IMR-90 (cell line): ENCODE measurements around the gene ANK3. TPM values are rescaled to one million over a fixed set of nuclear protein-coding genes. Genes with fewer than 3 reads are reported as not detected.

Experiments used
- ATAC-seq: fragments of 200-7000 bp; cut with Tn5 transposase; 2 replicates; pipeline ENCODE4 v1.9.1; 2020; ENCODE audit warnings: low read depth, mild to moderate bottlenecking, moderate library complexity
- BruUV-seq: library from RNA; stranded (reverse); fragments of 400-500 nt; replicated peaks from 2 replicates; lab custom pipeline; 2021; lab: Mats Ljungman, UMichigan
- CTCF ChIA-PET: fragments of 300-600 bp; formaldehyde crosslinking; extraction: SDS; loops from one replicate; lab custom pipeline; 2021; ENCODE audit warnings: antibody characterized with exemption; lab: Yijun Ruan, JAX
- POLR2A ChIA-PET: fragments of 300-600 bp; sonication (Branson Sonifier 250); formaldehyde crosslinking; loops from one replicate; lab custom pipeline; 2022; ENCODE audit warnings: antibody characterized with exemption; ENCODE audit not compliant: unreplicated experiment; lab: Charles Lee
- DNase-seq: peaks from one replicate; pipeline ENCODE4 v3.0.0; 2013
- H2AFZ ChIP-seq: replicated peaks from 2 replicates; pipeline ENCODE3; 2013; ENCODE audit warnings: low read length, mild to moderate bottlenecking; ENCODE audit not compliant: poor library complexity
- H2AK5ac ChIP-seq: 2 replicates; pipeline ENCODE4 v1.6.1; 2013; ENCODE audit warnings: low read depth, low read length, inconsistent platforms
- H2AK9ac ChIP-seq: replicated peaks from 2 replicates; pipeline ENCODE3; 2013; ENCODE audit warnings: mild to moderate bottlenecking, low read depth, low read length, moderate library complexity; ENCODE audit not compliant: poor library complexity
- H2BK120ac ChIP-seq: 2 replicates; pipeline ENCODE4 v1.6.1; 2013; ENCODE audit warnings: low read depth, low read length, inconsistent platforms
- H2BK15ac ChIP-seq: 3 replicates; pipeline ENCODE4 v1.6.1; 2013; ENCODE audit warnings: low read depth, low read length, inconsistent platforms
- H2BK20ac ChIP-seq: 2 replicates; pipeline ENCODE4 v1.6.1; 2013; ENCODE audit warnings: low read depth, mild to moderate bottlenecking, inconsistent platforms, low read length, moderate library complexity
- H2BK5ac ChIP-seq: 2 replicates; pipeline ENCODE4 v1.6.1; 2013; ENCODE audit warnings: mild to moderate bottlenecking, low read depth, low read length, inconsistent platforms; ENCODE audit not compliant: poor library complexity, severe bottlenecking
- H3K14ac ChIP-seq: replicated peaks from 2 replicates; pipeline ENCODE4 v1.6.1; 2013; ENCODE audit warnings: low read depth, low read length, inconsistent platforms
- H3K18ac ChIP-seq: 2 replicates; pipeline ENCODE4 v1.6.1; 2013; ENCODE audit warnings: low read depth, low read length, control low read depth
- H3K23ac ChIP-seq: 2 replicates; pipeline ENCODE4 v1.6.1; 2013; ENCODE audit warnings: low read depth, low read length, inconsistent platforms
- H3K27ac ChIP-seq: 2 replicates; pipeline ENCODE4 v1.5.1; 2013; ENCODE audit warnings: mild to moderate bottlenecking, control low read depth, low read length; ENCODE audit not compliant: insufficient read depth
- H3K27me3 ChIP-seq: 2 replicates; pipeline ENCODE4 v1.6.1; 2013; ENCODE audit warnings: low read length; ENCODE audit not compliant: control insufficient read depth, insufficient read depth
- H3K36me3 ChIP-seq: 2 replicates; pipeline ENCODE4 v1.6.1; 2013; ENCODE audit warnings: low read length, mixed read lengths; ENCODE audit not compliant: control insufficient read depth, insufficient read depth
- H3K4ac ChIP-seq: 2 replicates; pipeline ENCODE4 v1.6.1; 2013; ENCODE audit warnings: low read depth, low read length, inconsistent platforms
- H3K4me1 ChIP-seq: 2 replicates; pipeline ENCODE4 v1.6.1; 2013; ENCODE audit warnings: low read length, mixed read lengths; ENCODE audit not compliant: control insufficient read depth, insufficient read depth
- H3K4me2 ChIP-seq: 2 replicates; pipeline ENCODE4 v1.6.1; 2013; ENCODE audit warnings: low read depth, mild to moderate bottlenecking, control low read depth, low read length, moderate library complexity
- H3K4me3 ChIP-seq: 2 replicates; pipeline ENCODE4 v1.5.1; 2013; ENCODE audit warnings: low read depth, mild to moderate bottlenecking, control low read depth, low read length, moderate library complexity; ENCODE audit not compliant: insufficient read depth
- H3K56ac ChIP-seq: 2 replicates; pipeline ENCODE4 v1.6.1; 2013; ENCODE audit warnings: low read length, inconsistent platforms; ENCODE audit not compliant: insufficient read depth; ENCODE audit errors: extremely low read depth
- H3K79me1 ChIP-seq, 2 experiments: 2 replicates each; pipeline ENCODE4 v1.6.1; 2013; ENCODE audit warnings: low read length in 2 of 2, inconsistent platforms in 1 of 2, low read depth in 1 of 2
- H3K9ac ChIP-seq: 2 replicates; pipeline ENCODE4 v1.6.1; 2013; ENCODE audit warnings: low read depth, low read length, control low read depth
- H3K9me1 ChIP-seq: 2 replicates; pipeline ENCODE4 v1.6.1; 2013; ENCODE audit warnings: low read length, inconsistent platforms; ENCODE audit not compliant: insufficient read depth
- H3K9me3 ChIP-seq: 2 replicates; pipeline ENCODE4 v1.6.1; 2013; ENCODE audit warnings: low read length; ENCODE audit not compliant: control insufficient read depth, insufficient read depth
- H4K20me1 ChIP-seq: 2 replicates; pipeline ENCODE4 v1.6.1; 2013; ENCODE audit warnings: low read length, inconsistent platforms; ENCODE audit not compliant: insufficient read depth
- H4K5ac ChIP-seq: 2 replicates; pipeline ENCODE4 v1.6.1; 2013; ENCODE audit warnings: mild to moderate bottlenecking, low read depth, low read length, control low read depth
- H4K8ac ChIP-seq, 2 experiments: 2 replicates each; pipeline ENCODE4 v1.6.1; 2013; ENCODE audit warnings: low read depth in 2 of 2, low read length in 2 of 2, control low read depth in 1 of 2, inconsistent platforms in 1 of 2
- H4K91ac ChIP-seq: 2 replicates; pipeline ENCODE4 v1.6.1; 2013; ENCODE audit warnings: low read depth, low read length, inconsistent platforms; ENCODE audit not compliant: insufficient read depth
- CEBPB ChIP-seq: IDR thresholded peaks from 2 replicates; pipeline ENCODE4 v1.6.1; 2012; ENCODE audit warnings: low read depth, low read length, improper control_type of control experiment
- CHD1 ChIP-seq: IDR thresholded peaks from 2 replicates; pipeline ENCODE4 v1.6.1; 2012; ENCODE audit warnings: low read depth, low read length, improper control_type of control experiment
- CTCF ChIP-seq: conservative IDR thresholded peaks from 2 replicates; pipeline ENCODE4 v1.5.1; 2012; ENCODE audit warnings: mild to moderate bottlenecking, low read depth, low read length, improper control_type of control experiment
- ELK1 ChIP-seq: fragments of 150-350 bp; IDR thresholded peaks from 2 replicates; pipeline ENCODE4 v1.6.1; 2016; ENCODE audit warnings: low read depth, mild to moderate bottlenecking, low read length, moderate library complexity, borderline replicate concordance
- MAFK ChIP-seq: IDR thresholded peaks from 2 replicates; pipeline ENCODE4 v1.6.1; 2012; ENCODE audit warnings: low read depth, low read length, improper control_type of control experiment
- MAZ ChIP-seq: IDR thresholded peaks from 2 replicates; pipeline ENCODE4 v1.6.1; 2012; ENCODE audit warnings: low read depth, mild to moderate bottlenecking, low read length, improper control_type of control experiment, moderate library complexity, borderline replicate concordance
- MXI1 ChIP-seq: IDR thresholded peaks from 2 replicates; pipeline ENCODE4 v1.6.1; 2012; ENCODE audit warnings: low read depth, mild to moderate bottlenecking, low read length, moderate library complexity, borderline replicate concordance
- NFE2L2 ChIP-seq: fragments of 150-350 bp; IDR thresholded peaks from 2 replicates; pipeline ENCODE4 v1.6.1; 2016; ENCODE audit warnings: low read depth, mild to moderate bottlenecking, low read length
- POLR2A ChIP-seq: IDR thresholded peaks from 2 replicates; pipeline ENCODE4 v1.6.1; 2012; ENCODE audit warnings: mild to moderate bottlenecking, low read depth, low read length
- RAD21 ChIP-seq: IDR thresholded peaks from 2 replicates; pipeline ENCODE4 v1.6.1; 2012; ENCODE audit warnings: low read length, improper control_type of control experiment
- RFX5 ChIP-seq: IDR thresholded peaks from 2 replicates; pipeline ENCODE4 v1.8.0; 2012; ENCODE audit warnings: low read depth, mild to moderate bottlenecking, low read length, moderate library complexity
- SMC3 ChIP-seq: fragments of 150-350 bp; IDR thresholded peaks from 2 replicates; pipeline ENCODE4 v1.6.1; 2016; ENCODE audit warnings: low read depth, mild to moderate bottlenecking, antibody characterized with exemption, low read length, moderate library complexity
- WGBS, 2 experiments: methylation state at CpG; one replicate each; pipeline versions ENCODE4 v1.1.5 to v1.1.7; 2013; ENCODE audit warnings: missing lambda C conversion rate in 2 of 2; ENCODE audit not compliant: insufficient read length in 1 of 2; ENCODE audit errors: extremely low coverage in 2 of 2; 5-methylcytosine and 5-hydroxymethylcytosine counted together
- dilution Hi-C: fragments of 300-500 bp; cut with HindIII; formaldehyde crosslinking; loops from one replicate; pipeline ENCODE4 v1.14.3; 2018; ENCODE audit warnings: low sequenced_read_pairs; ENCODE audit not compliant: unreplicated experiment
- in situ Hi-C: fragments of 300-500 bp; cut with MboI; formaldehyde crosslinking; loops from 3 replicates; pipeline ENCODE4 v1.14.3; 2019; ENCODE audit warnings: low sequenced_read_pairs, inconsistent platforms, mixed read lengths
- intact Hi-C: fragments of 100-400 bp; cut with micrococcal nuclease; formaldehyde crosslinking; loops from 2 replicates; pipeline ENCODE4 v1.10.0; 2022
- polyA plus RNA-seq, 3 experiments: library from polyadenylated mRNA; depleted of rRNA; stranded (reverse); fragments of >200 nt; gene quantifications; 2 replicates each; pipeline ENCODE4 v1.2.3, GENCODE V29; 2012; ENCODE audit warnings: low replicate concordance in 1 of 3
- total RNA-seq: library from RNA; depleted of rRNA; stranded (reverse); fragments of >200 nt; gene quantifications from 2 replicates; pipeline ENCODE4 v1.2.3, GENCODE V29; 2012
- TF ChIP-seq, protein P1 (sequence below): fragments of 150-350 bp; IDR thresholded peaks from 2 replicates; pipeline ENCODE4 v1.6.1; 2017; ENCODE audit warnings: mild to moderate bottlenecking, antibody characterized with exemption, low read length, low read depth

ANK3 gene
- total and polyA plus RNA-seq, 2 of the 4 experiments (the other 2 are of a cell fraction) = 0.63 to 1.8 TPM

DNA sequence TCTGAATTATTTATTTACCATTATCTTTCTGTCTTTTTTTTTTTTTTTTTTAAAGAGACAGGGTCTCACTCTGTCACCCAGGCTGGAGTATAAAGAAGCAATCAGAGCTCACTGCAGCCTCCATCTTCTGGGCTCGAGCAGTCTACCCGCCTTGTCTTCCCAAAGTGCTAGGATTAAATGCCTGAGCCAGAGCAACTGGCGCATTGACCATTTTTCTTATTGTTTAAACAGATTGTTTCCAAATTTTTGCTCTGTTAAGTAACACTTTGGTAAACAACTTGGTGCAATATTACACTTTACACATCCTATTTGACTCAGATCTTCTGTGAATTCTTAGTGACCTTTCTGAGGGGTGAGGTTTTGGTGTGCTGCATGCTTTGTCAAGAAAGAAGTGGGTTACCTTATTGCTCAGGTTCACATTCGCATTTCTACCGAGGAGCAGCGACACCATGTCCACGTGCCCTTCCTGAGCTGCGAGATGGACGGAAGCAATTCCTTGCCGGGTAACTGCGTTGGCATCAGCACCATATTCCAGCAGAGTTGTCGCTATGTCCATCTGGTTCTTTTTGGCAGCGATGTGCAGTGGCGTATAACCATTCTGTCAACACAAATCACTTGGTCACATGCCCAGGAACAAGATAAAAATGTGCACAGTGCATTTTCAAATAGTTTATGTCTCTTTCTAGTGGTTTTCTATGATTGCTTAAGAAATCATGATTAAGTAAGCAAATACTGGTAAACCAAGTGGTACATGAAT, 203.2 kb downstream of the ANK3 start (continued):
- TF ChIP-seq SMC3 (no peak), MXI1 (no peak)

DNA sequence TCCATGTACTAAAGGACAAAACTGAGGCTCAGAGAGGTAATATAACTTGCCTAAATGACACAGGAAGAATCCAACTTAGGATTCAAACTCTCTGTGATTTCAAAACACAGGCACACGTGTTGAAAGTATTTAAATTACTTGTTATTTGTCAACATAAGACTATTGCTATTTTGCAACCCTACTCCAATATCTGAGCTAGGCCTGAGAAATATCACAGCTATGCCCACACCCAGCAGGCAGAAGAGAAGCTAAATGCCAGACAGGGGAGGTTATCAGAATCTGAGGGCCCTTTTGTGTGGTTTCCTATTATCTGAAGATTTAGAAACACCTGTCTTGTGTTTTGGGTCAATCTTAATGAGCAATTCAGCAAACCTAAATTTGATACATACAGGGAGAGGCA, 204.3 kb downstream of the ANK3 start:
- Histone ChIP-seq H2AK9ac (no peak overlapping the region), H4K91ac (no peak overlapping the region), H3K14ac (no peak overlapping the region), H2BK15ac (no peak overlapping the region), H3K4me2 (no peak overlapping the region), H3K36me3 (no peaks in the 10 kb centered on the region), H2BK5ac (no peak overlapping the region), H3K9ac (no peak overlapping the region), H3K9me1 (peaks cover 3% of the 10 kb centered on the region), H3K56ac (no peak overlapping the region), H2BK120ac (no peak overlapping the region), H4K8ac (no peak overlapping the region), H2AFZ (no peak overlapping the region), H3K27ac (no peak overlapping the region), H4K20me1 (no peaks in the 10 kb centered on the region), H2AK5ac (no peak overlapping the region), H3K4me3 (no peak overlapping the region), H3K23ac (no peak overlapping the region), H2BK20ac (no peak overlapping the region), H3K4ac (no peak overlapping the region), H3K79me1 (no peaks in the 10 kb centered on the region), H3K4me1 (peaks cover 3% of the 10 kb centered on the region; the same call in 1 of the 2 replicates), H3K27me3 (no peaks in the 10 kb centered on the region; the same call in 1 of the 2 replicates), H3K18ac (no peak overlapping the region), H4K5ac (no peak overlapping the region), H3K9me3 (no peaks in the 10 kb centered on the region)
- CTCF ChIA-PET = no interaction called here
- POLR2A ChIA-PET = no interaction called here
- intact Hi-C loops = no loop called here
- in situ Hi-C loops = no loop called here
- WGBS, 2 experiments = no CpG with 5 or more reads among the region's 1 CpG
- dilution Hi-C loops = no loop called here
- no peak for DNase-seq
- no TSS peak for BruUV-seq
- no peak for ATAC-seq
- no peak for TF ChIP-seq MAFK
- no peak for TF ChIP-seq RAD21
- TF ChIP-seq POLR2A = no peak
- no peak for TF ChIP-seq CEBPB
- TF ChIP-seq MAZ = no peak
- TF ChIP-seq CTCF = no peak
- TF ChIP-seq NFE2L2 = no peak
- TF ChIP-seq, protein P1, sequence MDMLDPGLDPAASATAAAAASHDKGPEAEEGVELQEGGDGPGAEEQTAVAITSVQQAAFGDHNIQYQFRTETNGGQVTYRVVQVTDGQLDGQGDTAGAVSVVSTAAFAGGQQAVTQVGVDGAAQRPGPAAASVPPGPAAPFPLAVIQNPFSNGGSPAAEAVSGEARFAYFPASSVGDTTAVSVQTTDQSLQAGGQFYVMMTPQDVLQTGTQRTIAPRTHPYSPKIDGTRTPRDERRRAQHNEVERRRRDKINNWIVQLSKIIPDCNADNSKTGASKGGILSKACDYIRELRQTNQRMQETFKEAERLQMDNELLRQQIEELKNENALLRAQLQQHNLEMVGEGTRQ = no peak
- TF ChIP-seq SMC3 = no peak
- no peak for TF ChIP-seq CHD1
- TF ChIP-seq RFX5 = no peak
- TF ChIP-seq ELK1 = no peak
